ENCODE measurements around the gene ITPR3.

The ITPR3 gene

GRCh38 chr6:33735216-33735615, 114.1 kb downstream of the ITPR3 start:
- no peak for DNase-seq (ENCODE audit: low read depth in 2 of 2)

- DNase-seq (ENCODE audit: low read depth in 2 of 2): no peak
These were observed 116.3 kb downstream of the ITPR3 start for GRCh38 chr6:33737267-33738026.

GRCh38 chr6:33738153-33738552, 117.0 kb downstream of the ITPR3 start:
- no peak for DNase-seq (ENCODE audit: low read depth in 2 of 2)

GRCh38 chr6:33738879-33739278, 117.8 kb downstream of the ITPR3 start:
- no peak for DNase-seq (ENCODE audit: low read depth in 2 of 2)

- no peak for DNase-seq (ENCODE audit: low read depth in 2 of 2)
These were observed 118.4 kb downstream of the ITPR3 start for GRCh38 chr6:33739571-33739970.

- DNase-seq (ENCODE audit: low read depth in 2 of 2): no peak
These were observed 119.1 kb downstream of the ITPR3 start for GRCh38 chr6:33740204-33740608.

- DNase-seq (ENCODE audit: low read depth in 2 of 2): no peak
These were observed 119.7 kb downstream of the ITPR3 start for GRCh38 chr6:33740794-33741193.

- DNase-seq (ENCODE audit: low read depth in 2 of 2): no peak
These were observed 121.0 kb downstream of the ITPR3 start for GRCh38 chr6:33742092-33742491.

GRCh38 chr6:33742837-33743236, 121.7 kb downstream of the ITPR3 start:
- DNase-seq (ENCODE audit: low read depth in 2 of 2): no peak

GRCh38 chr6:33744001-33744848, 123.1 kb downstream of the ITPR3 start:
- peak; percentile 48 to 52 for DNase-seq (ENCODE audit: low read depth in 2 of 2)

GRCh38 chr6:33744895-33745546, 123.9 kb downstream of the ITPR3 start:
- DNase-seq (ENCODE audit: low read depth in 2 of 2): no peak

- DNase-seq (ENCODE audit: low read depth in 2 of 2): no peak
These were observed 124.4 kb downstream of the ITPR3 start for GRCh38 chr6:33745548-33745947.
